ENCODE data around the gene KCNC3.

KCNC3 gene

DNA sequence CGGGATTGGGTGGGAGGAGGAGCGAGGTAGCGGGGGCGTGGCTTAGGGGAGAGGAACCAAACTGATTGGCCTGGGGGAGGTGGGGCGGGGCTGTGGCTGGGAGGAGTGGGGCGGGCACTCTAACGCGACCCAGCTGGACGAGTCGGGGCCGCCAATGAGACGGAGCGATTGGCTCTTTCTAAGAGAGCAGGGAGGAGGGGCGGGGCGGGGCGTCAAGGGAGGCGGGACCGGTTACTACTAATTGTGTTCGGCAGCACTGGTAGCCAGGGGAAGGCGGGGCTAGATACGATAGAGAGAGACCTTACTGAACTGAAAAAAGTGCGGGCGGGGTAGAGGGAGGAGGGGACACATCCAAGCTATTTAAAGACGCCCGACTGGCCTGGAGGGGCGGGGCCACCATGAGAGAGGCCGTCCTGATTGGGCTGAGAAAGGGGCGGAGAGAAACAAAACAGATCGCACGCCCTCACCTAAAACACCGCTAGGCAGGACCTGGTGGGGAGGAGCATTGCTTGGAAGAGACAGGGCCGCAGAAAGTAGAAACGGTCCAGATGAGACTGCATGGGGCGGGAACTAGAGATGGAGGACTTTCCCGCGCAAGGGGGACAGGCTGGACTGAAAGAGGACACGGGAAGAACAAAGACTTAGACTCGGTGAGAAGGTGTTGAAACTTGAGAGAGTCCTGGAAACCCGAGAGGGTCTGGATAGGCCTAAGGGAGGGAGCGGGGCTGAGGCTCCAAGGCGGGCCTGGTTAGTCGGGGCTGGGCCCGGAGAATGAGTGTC, at the start of gene KCNC3:
Gene KCNC3, minus strand, starts transcription at position 232 of the 780 bp plus-strand sequence. CDS start 295 bp downstream, outside the sequence.
- H3K27ac ChIP-seq (ENCODE audit: low read depth, low read length), result peak within 1 kb of the TSS; percentile 32
- peak within 1 kb of the TSS; percentile 35 to 58 for H3K4me3 ChIP-seq (ENCODE audit: low read depth in 1 of 2, low read length in 2 of 2)
- H3K9me3 ChIP-seq (ENCODE audit: control insufficient read depth in 1 of 2, low read length in 2 of 2), result no peaks in the 10 kb centered on the region
- H3K9ac ChIP-seq (ENCODE audit: low read depth in 1 of 2, low read length in 2 of 2), result no peak within 1 kb of the TSS
- H3K27me3 ChIP-seq (ENCODE audit: control insufficient read depth in 1 of 2, insufficient read depth in 2 of 2, low read length in 2 of 2), result peaks cover 35 to 52% of the 10 kb centered on the region in 2 donors
- no peaks in the 10 kb centered on the region for H3K36me3 ChIP-seq (ENCODE audit: control insufficient read depth in 1 of 2, insufficient read depth in 2 of 2, low read length in 2 of 2)
- H3K4me1 ChIP-seq (ENCODE audit: control insufficient read depth in 1 of 2, insufficient read depth in 2 of 2, low read length in 2 of 2), result peaks cover 10 to 25% of the 10 kb centered on the region in 2 donors

DNA sequence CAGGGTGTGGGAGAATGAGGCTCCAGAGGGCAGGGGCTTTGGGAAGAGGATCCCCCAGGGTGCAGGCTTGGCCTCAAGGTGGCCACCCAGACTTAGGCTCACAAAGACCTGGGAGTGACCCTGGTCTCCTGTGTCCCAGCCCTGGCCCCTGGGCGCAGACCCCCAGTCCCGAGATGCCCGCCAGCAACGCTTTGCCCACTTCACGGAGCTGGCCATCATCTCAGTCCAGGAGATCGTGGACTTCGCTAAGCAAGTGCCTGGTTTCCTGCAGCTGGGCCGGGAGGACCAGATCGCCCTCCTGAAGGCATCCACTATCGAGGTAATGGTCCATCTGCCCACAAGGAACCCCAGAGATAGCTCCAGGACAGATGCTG, 49.7 kb upstream of the KCNC3 start:
- peaks cover 35 to 59% of the 10 kb centered on the region in 2 donors for H3K36me3 ChIP-seq (ENCODE audit: control insufficient read depth in 1 of 2, insufficient read depth in 2 of 2, low read length in 2 of 2)

GRCh38 chr19:50378169-50378862, 49.1 kb upstream of the KCNC3 start:
- H3K27ac ChIP-seq (ENCODE audit: low read depth, low read length), result no peak overlapping the region
- H3K4me3 ChIP-seq (ENCODE audit: low read depth in 1 of 2, low read length in 2 of 2), result no peak overlapping the region
- peaks cover 35 to 59% of the 10 kb centered on the region in 2 donors for H3K36me3 ChIP-seq (ENCODE audit: control insufficient read depth in 1 of 2, insufficient read depth in 2 of 2, low read length in 2 of 2)
- no peaks in the 10 kb centered on the region for H3K27me3 ChIP-seq (ENCODE audit: control insufficient read depth in 1 of 2, insufficient read depth in 2 of 2, low read length in 2 of 2)
- peaks cover 0 to 7% of the 10 kb centered on the region in 2 donors for H3K4me1 ChIP-seq (ENCODE audit: control insufficient read depth in 1 of 2, insufficient read depth in 2 of 2, low read length in 2 of 2)
- H3K9ac ChIP-seq (ENCODE audit: low read depth in 1 of 2, low read length in 2 of 2), result no peak overlapping the region
- no peaks in the 10 kb centered on the region for H3K9me3 ChIP-seq (ENCODE audit: control insufficient read depth in 1 of 2, low read length in 2 of 2)

More for the DNA sequence above, 49.7 kb upstream of the KCNC3 start:
- Histone ChIP-seq H3K9me3 (ENCODE audit: control insufficient read depth in 1 of 2, low read length in 2 of 2) (no peaks in the 10 kb centered on the region), H3K4me1 (ENCODE audit: control insufficient read depth in 1 of 2, insufficient read depth in 2 of 2, low read length in 2 of 2) (peaks cover 0 to 12% of the 10 kb centered on the region in 2 donors), H3K4me3 (ENCODE audit: low read depth in 1 of 2, low read length in 2 of 2) (no peak overlapping the region), H3K27ac (ENCODE audit: low read depth, low read length) (no peak overlapping the region), H3K27me3 (ENCODE audit: control insufficient read depth in 1 of 2, insufficient read depth in 2 of 2, low read length in 2 of 2) (no peaks in the 10 kb centered on the region), H3K9ac (ENCODE audit: low read depth in 1 of 2, low read length in 2 of 2) (no peak overlapping the region)

DNA sequence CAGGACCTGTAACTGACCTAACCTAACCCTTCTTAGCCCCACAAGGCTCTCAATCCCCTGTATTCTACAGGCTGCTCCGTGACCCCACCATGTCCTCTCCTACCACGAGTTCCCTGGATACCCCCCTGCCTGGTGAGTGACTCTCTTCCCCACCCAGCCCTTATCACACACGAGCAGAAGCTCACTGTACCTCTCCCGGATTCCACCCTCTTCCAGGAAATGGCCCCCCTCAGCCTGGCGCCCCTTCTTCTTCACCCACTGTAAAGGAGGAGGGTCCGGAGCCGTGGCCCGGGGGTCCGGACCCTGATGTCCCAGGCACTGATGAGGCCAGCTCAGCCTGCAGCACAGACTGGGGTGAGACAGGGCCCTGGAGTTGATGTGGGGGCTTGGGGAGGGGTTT, 48.3 kb upstream of the KCNC3 start:
- Histone ChIP-seq H3K9me3 (ENCODE audit: control insufficient read depth in 1 of 2, low read length in 2 of 2) (no peaks in the 10 kb centered on the region), H3K9ac (ENCODE audit: low read depth in 1 of 2, low read length in 2 of 2) (no peak overlapping the region), H3K27me3 (ENCODE audit: control insufficient read depth in 1 of 2, insufficient read depth in 2 of 2, low read length in 2 of 2) (no peaks in the 10 kb centered on the region), H3K4me1 (ENCODE audit: control insufficient read depth in 1 of 2, insufficient read depth in 2 of 2, low read length in 2 of 2) (peaks cover 0 to 4% of the 10 kb centered on the region in 2 donors), H3K36me3 (ENCODE audit: control insufficient read depth in 1 of 2, insufficient read depth in 2 of 2, low read length in 2 of 2) (peaks cover 35 to 53% of the 10 kb centered on the region in 2 donors), H3K4me3 (ENCODE audit: low read depth in 1 of 2, low read length in 2 of 2) (no peak overlapping the region), H3K27ac (ENCODE audit: low read depth, low read length) (no peak overlapping the region)

DNA sequence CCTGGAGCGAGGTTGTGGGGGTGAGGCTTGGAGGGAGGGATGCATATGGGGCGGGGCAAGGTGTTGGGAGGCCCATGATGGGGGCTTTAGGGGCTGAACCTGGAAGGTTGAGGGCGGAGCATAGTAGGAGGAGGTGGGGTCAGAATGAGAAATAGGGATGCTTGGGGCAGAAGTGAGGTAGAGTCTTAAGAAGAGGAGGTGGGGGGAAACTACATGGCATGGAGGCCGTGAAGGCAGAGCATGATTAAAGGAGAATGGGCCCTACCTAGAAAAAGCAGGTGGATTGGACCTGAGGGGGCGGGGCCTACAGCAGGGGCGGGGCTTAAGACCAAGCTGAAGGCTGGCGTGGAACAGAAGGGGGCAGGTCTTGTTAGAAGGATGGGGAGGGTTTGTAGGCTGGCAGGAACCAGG, 47.9 kb upstream of the KCNC3 start:
- no peak overlapping the region for H3K27ac ChIP-seq (ENCODE audit: low read depth, low read length)
- peaks cover 0 to 4% of the 10 kb centered on the region in 2 donors for H3K4me1 ChIP-seq (ENCODE audit: control insufficient read depth in 1 of 2, insufficient read depth in 2 of 2, low read length in 2 of 2)
- peaks cover 35 to 48% of the 10 kb centered on the region in 2 donors for H3K36me3 ChIP-seq (ENCODE audit: control insufficient read depth in 1 of 2, insufficient read depth in 2 of 2, low read length in 2 of 2)
- no peak overlapping the region for H3K9ac ChIP-seq (ENCODE audit: low read depth in 1 of 2, low read length in 2 of 2)
- no peak overlapping the region for H3K4me3 ChIP-seq (ENCODE audit: low read depth in 1 of 2, low read length in 2 of 2)
- H3K27me3 ChIP-seq (ENCODE audit: control insufficient read depth in 1 of 2, insufficient read depth in 2 of 2, low read length in 2 of 2), result no peaks in the 10 kb centered on the region
- no peaks in the 10 kb centered on the region for H3K9me3 ChIP-seq (ENCODE audit: control insufficient read depth in 1 of 2, low read length in 2 of 2)

GRCh38 chr19:50376166-50377050, 47.2 kb upstream of the KCNC3 start, which contains the start of gene NR1H2:
NR1H2 (plus strand) TSS chr19:50376457; CDS start chr19:50377606, 1,149 bp downstream.
- peak within 1 kb of the TSS; percentile 88 to 92 for H3K4me3 ChIP-seq (ENCODE audit: low read depth in 1 of 2, low read length in 2 of 2)
- H3K9me3 ChIP-seq (ENCODE audit: control insufficient read depth in 1 of 2, low read length in 2 of 2), result no peaks in the 10 kb centered on the region
- H3K9ac ChIP-seq (ENCODE audit: low read depth in 1 of 2, low read length in 2 of 2), result peak within 1 kb of the TSS; percentile 89 to 97
- peak within 1 kb of the TSS; percentile 99 for H3K27ac ChIP-seq (ENCODE audit: low read depth, low read length)
- H3K4me1 ChIP-seq (ENCODE audit: control insufficient read depth in 1 of 2, insufficient read depth in 2 of 2, low read length in 2 of 2), result peaks cover 0 to 4% of the 10 kb centered on the region in 2 donors
- H3K27me3 ChIP-seq (ENCODE audit: control insufficient read depth in 1 of 2, insufficient read depth in 2 of 2, low read length in 2 of 2), result no peaks in the 10 kb centered on the region
- H3K36me3 ChIP-seq (ENCODE audit: control insufficient read depth in 1 of 2, insufficient read depth in 2 of 2, low read length in 2 of 2), result peaks cover 35 to 41% of the 10 kb centered on the region in 2 donors

DNA sequence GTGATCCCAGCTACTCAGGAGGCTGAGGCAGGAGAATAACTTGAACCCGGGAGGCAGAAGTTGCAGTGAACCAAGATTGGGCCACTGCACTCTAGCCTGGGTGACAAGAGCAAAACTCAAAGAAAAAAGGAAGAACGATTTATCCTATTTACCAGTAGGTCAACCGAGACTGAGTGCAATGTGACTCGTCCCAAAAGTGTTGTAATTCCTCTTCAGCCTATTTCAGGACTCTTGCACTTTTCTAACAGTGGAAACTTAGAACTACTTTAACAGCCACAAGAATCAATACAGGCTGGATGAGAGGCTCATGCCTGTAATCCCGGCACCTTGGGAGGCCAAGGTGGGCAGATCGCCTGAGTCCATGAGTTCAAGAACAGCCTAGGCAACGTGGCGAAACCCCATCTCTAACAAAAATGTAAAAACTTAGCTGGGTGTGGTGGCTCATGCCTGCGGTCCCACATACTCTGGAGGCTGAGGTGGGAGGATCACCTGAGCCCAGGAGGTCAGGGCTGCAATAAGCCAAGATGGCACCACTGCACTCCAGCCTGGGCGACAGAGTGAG, 42.8 kb upstream of the KCNC3 start:
- Histone ChIP-seq H3K4me3 (ENCODE audit: low read depth in 1 of 2, low read length in 2 of 2) (no peak overlapping the region), H3K36me3 (ENCODE audit: control insufficient read depth in 1 of 2, insufficient read depth in 2 of 2, low read length in 2 of 2) (no peaks in the 10 kb centered on the region), H3K27me3 (ENCODE audit: control insufficient read depth in 1 of 2, insufficient read depth in 2 of 2, low read length in 2 of 2) (no peaks in the 10 kb centered on the region), H3K4me1 (ENCODE audit: control insufficient read depth in 1 of 2, insufficient read depth in 2 of 2, low read length in 2 of 2) (peaks cover 0 to 4% of the 10 kb centered on the region in 2 donors), H3K27ac (ENCODE audit: low read depth, low read length) (no peak overlapping the region), H3K9ac (ENCODE audit: low read depth in 1 of 2, low read length in 2 of 2) (no peak overlapping the region), H3K9me3 (ENCODE audit: control insufficient read depth in 1 of 2, low read length in 2 of 2) (no peaks in the 10 kb centered on the region)

DNA sequence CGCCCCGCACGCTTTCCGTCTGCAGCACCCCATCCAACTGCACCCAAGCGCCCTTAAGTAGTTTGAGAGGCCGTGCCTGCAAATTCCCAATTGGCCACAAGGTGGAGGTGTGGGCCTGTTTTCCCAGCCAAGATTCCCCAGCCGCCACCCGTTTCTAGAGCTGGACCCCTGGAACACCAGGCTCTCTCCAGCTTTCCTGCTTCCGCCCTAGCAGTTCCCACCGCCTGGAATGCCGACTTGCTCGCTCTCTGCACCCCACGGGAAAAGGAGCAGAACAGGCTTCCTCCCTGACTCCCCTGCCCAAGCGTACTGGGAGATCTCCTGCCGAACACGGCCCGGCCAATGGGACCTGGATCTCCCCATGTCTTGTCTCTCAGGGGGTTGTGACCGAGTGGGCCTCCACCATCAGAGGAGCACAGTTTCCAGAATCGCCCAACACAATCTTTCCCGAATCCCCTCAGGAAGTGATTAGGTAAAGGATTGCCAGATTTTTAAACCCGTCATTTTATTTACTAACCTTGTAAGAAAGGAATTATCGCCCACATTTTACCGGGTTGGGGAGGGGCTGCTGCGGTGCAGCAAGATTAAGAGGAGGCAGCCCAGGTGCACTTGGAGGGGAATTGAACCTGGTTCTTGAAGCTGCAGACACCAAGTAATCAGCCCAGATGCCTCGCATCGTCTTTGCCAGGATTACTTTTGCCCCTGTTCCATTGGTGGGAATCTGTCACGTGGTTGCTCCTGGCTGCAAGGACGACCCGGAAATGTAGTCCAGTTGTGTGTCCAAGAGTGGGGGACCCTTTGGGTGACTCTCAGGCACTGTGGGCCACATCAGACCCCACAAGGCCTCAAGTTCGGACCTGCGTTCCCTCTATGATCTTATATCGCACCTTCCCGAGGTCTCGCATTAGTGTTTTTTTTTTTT, 39.7 kb upstream of the KCNC3 start:
- H3K9me3 ChIP-seq (ENCODE audit: control insufficient read depth in 1 of 2, low read length in 2 of 2), result no peaks in the 10 kb centered on the region
- peak overlapping the region; percentile 87 to 93 for H3K4me3 ChIP-seq (ENCODE audit: low read depth in 1 of 2, low read length in 2 of 2)
- H3K4me1 ChIP-seq (ENCODE audit: control insufficient read depth in 1 of 2, insufficient read depth in 2 of 2, low read length in 2 of 2), result no peaks in the 10 kb centered on the region
- H3K9ac ChIP-seq (ENCODE audit: low read depth in 1 of 2, low read length in 2 of 2), result peak overlapping the region; percentile 66 to 86
- no peaks in the 10 kb centered on the region for H3K27me3 ChIP-seq (ENCODE audit: control insufficient read depth in 1 of 2, insufficient read depth in 2 of 2, low read length in 2 of 2)
- no peaks in the 10 kb centered on the region for H3K36me3 ChIP-seq (ENCODE audit: control insufficient read depth in 1 of 2, insufficient read depth in 2 of 2, low read length in 2 of 2)
- no peak overlapping the region for H3K27ac ChIP-seq (ENCODE audit: low read depth, low read length)

All from duodenal mucosa (tissue), 2 donors.